Measurements from ENCODE around the gene TSC2.

Gene TSC2

DNA sequence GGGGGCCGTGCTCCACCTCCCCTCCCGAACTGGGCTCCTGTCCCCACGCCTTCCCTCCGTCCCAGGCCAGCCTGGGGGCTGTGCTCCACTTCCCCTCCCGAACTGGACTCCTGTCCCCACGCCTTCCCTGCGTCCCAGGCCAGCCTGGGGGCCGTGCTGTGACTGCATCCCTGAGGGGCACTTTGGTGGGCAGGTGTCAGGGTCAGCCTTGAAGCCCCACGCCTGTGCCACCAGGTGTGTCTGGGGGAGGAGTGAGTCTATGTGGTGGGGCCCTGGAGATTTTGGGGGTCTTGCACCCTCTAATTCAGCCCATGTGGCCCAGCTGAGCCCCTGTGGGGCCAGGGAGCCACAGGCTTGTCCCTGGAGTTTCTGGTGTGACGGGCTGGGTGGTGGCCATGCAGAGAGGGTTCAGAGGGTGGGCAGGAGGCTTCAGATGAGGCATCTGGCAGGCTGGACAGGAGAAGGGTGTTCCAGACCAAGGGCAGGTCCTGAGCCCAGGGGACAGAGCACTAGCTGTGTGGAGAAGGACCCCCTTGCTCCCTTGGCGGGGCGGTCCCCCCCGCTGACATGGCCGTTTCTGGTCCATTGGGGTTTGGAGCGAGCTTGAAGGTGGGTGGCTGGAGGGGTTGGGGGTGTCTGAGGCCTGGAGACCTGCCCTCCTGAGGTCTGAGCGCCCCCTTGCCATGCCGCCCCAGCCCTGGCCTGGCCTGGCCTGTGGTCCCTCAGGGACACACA lies 12.9 kb upstream of the TSC2 start:
- DNase-seq (ENCODE audit: extremely low read depth, insufficient read length), result no peak
- Histone ChIP-seq H3K27me3 (replicated peaks; ENCODE audit: control insufficient read depth, insufficient read depth, low read length) (no peaks in the 10 kb centered on the region), H3K36me3 (ENCODE audit: control insufficient read depth, insufficient read depth, low read length) (no peaks in the 10 kb centered on the region), H3K4me3 (replicated peaks; ENCODE audit: low read depth, low read length) (no peak overlapping the region)
- no peak for TF ChIP-seq CTCF (IDR thresholded peaks at IDR 0.05; ENCODE audit: insufficient read depth, low read length, poor library complexity, severe bottlenecking)

- Histone ChIP-seq H3K4me3 (replicated peaks; ENCODE audit: low read depth, low read length) (no peak overlapping the region), H3K27me3 (replicated peaks; ENCODE audit: control insufficient read depth, insufficient read depth, low read length) (no peaks in the 10 kb centered on the region), H3K36me3 (ENCODE audit: control insufficient read depth, insufficient read depth, low read length) (no peaks in the 10 kb centered on the region)
- DNase-seq (ENCODE audit: extremely low read depth, insufficient read length), result no peak
- no peak for TF ChIP-seq CTCF (IDR thresholded peaks at IDR 0.05; ENCODE audit: insufficient read depth, low read length, poor library complexity, severe bottlenecking)
Measured at GRCh38 chr16:2035431-2036199, 12.2 kb upstream of the TSC2 start.

- H3K4me3 ChIP-seq (replicated peaks; ENCODE audit: low read depth, low read length), result no peak overlapping the region
- no peak for TF ChIP-seq CTCF (IDR thresholded peaks at IDR 0.05; ENCODE audit: insufficient read depth, low read length, poor library complexity, severe bottlenecking)
Measured at GRCh38 chr16:2036200-2036966, 11.4 kb upstream of the TSC2 start.

GRCh38 chr16:2037115-2037514 lies 10.7 kb upstream of the TSC2 start:
- H3K36me3 ChIP-seq (ENCODE audit: control insufficient read depth, insufficient read depth, low read length), result no peaks in the 10 kb centered on the region
- DNase-seq (ENCODE audit: extremely low read depth, insufficient read length), result no peak
- H3K27me3 ChIP-seq (replicated peaks; ENCODE audit: control insufficient read depth, insufficient read depth, low read length), result no peaks in the 10 kb centered on the region
- no peak for TF ChIP-seq CTCF (IDR thresholded peaks at IDR 0.05; ENCODE audit: insufficient read depth, low read length, poor library complexity, severe bottlenecking)
- H3K4me3 ChIP-seq (replicated peaks; ENCODE audit: low read depth, low read length), result no peak overlapping the region

More at GRCh38 chr16:2036200-2036966, 11.4 kb upstream of the TSC2 start:
- DNase-seq (ENCODE audit: extremely low read depth, insufficient read length), result no peak
- H3K36me3 ChIP-seq (ENCODE audit: control insufficient read depth, insufficient read depth, low read length), result no peaks in the 10 kb centered on the region
- no peaks in the 10 kb centered on the region for H3K27me3 ChIP-seq (replicated peaks; ENCODE audit: control insufficient read depth, insufficient read depth, low read length)

DNA sequence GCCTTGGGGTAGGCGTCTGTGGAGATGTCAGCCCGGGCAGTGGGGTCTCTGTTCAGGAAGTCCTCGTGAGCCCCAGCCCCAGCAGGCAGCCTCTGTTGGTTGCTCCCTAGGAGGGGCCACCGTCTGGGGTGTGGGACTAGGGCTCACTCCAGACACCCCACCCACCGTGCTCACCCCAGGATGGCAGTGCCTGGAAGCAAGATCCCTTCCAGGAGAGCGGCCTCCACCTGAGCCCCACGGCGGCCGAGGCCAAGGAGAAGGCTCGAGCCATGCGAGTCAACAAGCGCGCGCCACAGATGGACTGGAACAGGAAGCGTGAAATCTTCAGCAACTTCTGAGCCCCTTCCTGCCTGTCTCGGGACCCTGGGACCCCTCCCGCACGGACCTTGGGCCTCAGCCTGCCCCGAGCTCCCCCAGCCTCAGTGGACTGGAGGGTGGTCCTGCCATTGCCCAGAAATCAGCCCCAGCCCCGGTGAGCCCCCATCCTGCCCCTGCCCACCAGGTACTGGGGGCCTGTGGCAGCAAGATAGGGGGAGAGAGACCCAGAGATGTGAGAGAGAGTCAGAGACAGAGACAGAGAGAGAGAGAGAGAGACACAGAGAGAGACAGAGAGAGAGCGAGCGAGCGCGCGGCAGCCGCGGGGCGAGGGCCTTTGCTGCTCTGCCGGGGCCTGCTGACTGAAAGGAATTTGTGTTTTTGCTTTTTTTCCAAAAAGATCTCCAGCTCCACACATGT lies 10.0 kb upstream of the TSC2 start:
- Histone ChIP-seq H3K4me3 (replicated peaks; ENCODE audit: low read depth, low read length) (no peak overlapping the region), H3K36me3 (ENCODE audit: control insufficient read depth, insufficient read depth, low read length) (no peaks in the 10 kb centered on the region)
- TF ChIP-seq CTCF (IDR thresholded peaks at IDR 0.05; ENCODE audit: insufficient read depth, low read length, poor library complexity, severe bottlenecking), result no peak

More for the DNA sequence above, 10.0 kb upstream of the TSC2 start:
- no peak for DNase-seq (ENCODE audit: extremely low read depth, insufficient read length)
- H3K27me3 ChIP-seq (replicated peaks; ENCODE audit: control insufficient read depth, insufficient read depth, low read length), result no peaks in the 10 kb centered on the region
